IPS-20b (cell line): ENCODE results near the gene PLPPR4.
"Not testable (repeated sequence)": the region's sequence is repeated elsewhere in the genome, so short reads cannot be mapped to it uniquely, and the experiment has no call there.

ENCODE experiments used
- H3K27ac ChIP-seq: one replicate; pipeline ENCODE4 v1.5.1; 2013; ENCODE audit warnings: low read length
- H3K27me3 ChIP-seq: 2 replicates; pipeline ENCODE4 v1.6.1; 2013; ENCODE audit warnings: mild to moderate bottlenecking, low read length, inconsistent platforms; ENCODE audit not compliant: insufficient read depth
- H3K36me3 ChIP-seq: 2 replicates; pipeline ENCODE4 v1.6.1; 2013; ENCODE audit warnings: low read depth, mild to moderate bottlenecking, inconsistent platforms, low read length, moderate library complexity; ENCODE audit not compliant: insufficient read depth
- H3K4me1 ChIP-seq: 2 replicates; pipeline ENCODE4 v1.6.1; 2013; ENCODE audit warnings: mild to moderate bottlenecking, control low read depth, inconsistent platforms, low read length, moderate library complexity; ENCODE audit not compliant: insufficient read depth
- H3K4me3 ChIP-seq: 2 replicates; pipeline ENCODE4 v1.5.1; 2013; ENCODE audit warnings: mild to moderate bottlenecking, low read length, inconsistent platforms
- H3K9ac ChIP-seq: 2 replicates; pipeline ENCODE4 v1.6.1; 2013; ENCODE audit warnings: low read depth, mild to moderate bottlenecking, inconsistent platforms, low read length, moderate library complexity
- H3K9me3 ChIP-seq: 2 replicates; pipeline ENCODE4 v1.6.1; 2013; ENCODE audit warnings: mild to moderate bottlenecking, low read depth, low read length, inconsistent platforms; ENCODE audit not compliant: insufficient read depth

Gene PLPPR4

DNA sequence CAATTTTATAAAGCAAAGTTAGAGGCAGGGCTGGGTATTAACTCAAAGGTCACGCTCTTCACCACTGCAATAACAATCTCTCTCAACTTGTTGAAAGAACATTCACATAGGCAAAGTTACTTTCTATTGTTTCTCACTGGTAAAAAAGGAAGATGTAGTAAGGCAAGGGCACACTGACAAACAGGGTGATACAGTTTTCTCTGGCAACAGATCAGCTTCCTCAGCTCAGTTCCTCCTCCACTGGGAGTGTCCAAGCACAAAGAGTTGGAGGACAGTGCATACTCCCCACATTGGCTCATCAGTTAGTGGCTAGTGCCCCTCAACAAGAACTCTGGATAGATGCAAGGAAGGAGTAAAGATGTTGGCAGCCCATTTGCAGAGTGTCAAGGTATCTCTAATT, 3.7 kb downstream of the PLPPR4 start:
- Histone ChIP-seq H3K9me3 (no peaks in the 10 kb centered on the region), H3K4me1 (no peaks in the 10 kb centered on the region), H3K4me3 (no peak overlapping the region), H3K36me3 (no peaks in the 10 kb centered on the region), H3K9ac (no peak overlapping the region), H3K27me3 (peaks cover 35% of the 10 kb centered on the region), H3K27ac (no peak overlapping the region)

DNA sequence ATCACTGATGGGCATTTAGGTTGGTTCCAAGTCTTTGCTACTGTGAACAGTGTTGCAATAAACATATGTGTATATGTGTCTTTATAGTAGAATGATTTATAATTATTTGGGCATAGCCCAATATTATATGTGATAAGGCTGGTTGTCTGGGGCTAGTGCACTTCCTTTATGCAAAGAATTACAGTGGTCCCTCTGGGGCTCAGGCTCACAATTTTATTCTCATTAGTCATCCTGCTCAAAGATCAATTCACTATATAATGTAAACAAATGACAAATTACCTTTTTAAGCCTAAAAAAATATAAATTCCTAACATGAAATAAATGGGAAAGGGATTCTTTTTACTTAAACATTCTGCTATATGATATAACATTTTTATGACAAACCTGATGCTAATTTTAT, 5.0 kb downstream of the PLPPR4 start:
- no peaks in the 10 kb centered on the region for H3K9me3 ChIP-seq
- no peak overlapping the region for H3K4me3 ChIP-seq
- H3K27me3 ChIP-seq = peaks cover 22% of the 10 kb centered on the region
- H3K4me1 ChIP-seq = no peaks in the 10 kb centered on the region
- H3K36me3 ChIP-seq = no peaks in the 10 kb centered on the region
- no peak overlapping the region for H3K27ac ChIP-seq
- no peak overlapping the region for H3K9ac ChIP-seq

GRCh38 chr1:99270646-99271045, 6.4 kb downstream of the PLPPR4 start:
- peaks cover 9% of the 10 kb centered on the region for H3K27me3 ChIP-seq
- H3K36me3 ChIP-seq = no peaks in the 10 kb centered on the region
- H3K27ac ChIP-seq = no peak overlapping the region
- H3K4me3 ChIP-seq = no peak overlapping the region
- no peaks in the 10 kb centered on the region for H3K9me3 ChIP-seq
- no peak overlapping the region for H3K9ac ChIP-seq
- no peaks in the 10 kb centered on the region for H3K4me1 ChIP-seq

DNA sequence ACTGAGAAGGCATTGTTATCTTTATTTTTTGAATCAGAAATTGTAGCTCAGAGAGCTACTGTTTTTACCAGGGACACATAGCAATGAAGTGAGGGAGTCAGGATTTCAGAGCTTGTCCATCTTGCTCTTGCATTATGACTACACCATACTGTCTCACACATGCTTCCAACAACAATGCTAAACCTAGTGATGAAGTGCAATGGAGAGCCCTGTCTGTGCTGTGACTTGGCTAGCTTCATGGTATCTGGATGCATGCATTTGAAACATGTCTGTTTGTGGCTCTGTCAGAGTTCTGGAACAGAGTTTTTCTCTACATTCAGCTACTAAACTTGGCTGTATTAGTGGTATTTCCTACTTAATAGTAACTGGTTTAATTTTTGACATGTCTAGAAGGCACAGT, 7.0 kb downstream of the PLPPR4 start:
- no peak overlapping the region for H3K27ac ChIP-seq
- no peaks in the 10 kb centered on the region for H3K4me1 ChIP-seq
- no peak overlapping the region for H3K4me3 ChIP-seq
- no peaks in the 10 kb centered on the region for H3K9me3 ChIP-seq
- H3K36me3 ChIP-seq = no peaks in the 10 kb centered on the region
- no peak overlapping the region for H3K9ac ChIP-seq
- 0 out of 2 replicates have a peak, but pooled peaks cover 3% of the 10 kb centered on the region for H3K27me3 ChIP-seq

DNA sequence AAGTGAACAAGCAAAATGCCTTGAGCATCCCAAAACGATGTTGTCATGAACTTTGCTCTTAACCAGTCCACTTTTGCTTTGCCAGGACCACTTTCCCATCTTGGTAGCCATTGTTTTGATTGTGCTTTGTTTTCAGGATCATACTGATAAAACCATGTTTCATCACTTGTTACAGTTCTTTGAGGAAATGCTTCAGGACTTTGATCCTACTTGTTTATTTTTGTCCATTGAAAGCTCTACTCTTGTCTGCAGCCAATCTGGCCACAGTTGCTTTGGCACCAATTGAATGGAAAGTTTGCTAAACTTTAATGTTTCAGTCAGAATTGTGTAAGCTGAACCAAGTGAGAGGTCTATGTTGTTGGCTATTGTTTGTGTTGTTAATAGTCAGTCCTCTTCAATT, 12.8 kb downstream of the PLPPR4 start:
- no peaks in the 10 kb centered on the region for H3K4me1 ChIP-seq
- no peaks in the 10 kb centered on the region for H3K9me3 ChIP-seq
- H3K4me3 ChIP-seq = no peak overlapping the region
- no peak overlapping the region for H3K9ac ChIP-seq
- H3K27ac ChIP-seq = no peak overlapping the region
- H3K27me3 ChIP-seq = no peaks in the 10 kb centered on the region
- H3K36me3 ChIP-seq = no peaks in the 10 kb centered on the region

DNA sequence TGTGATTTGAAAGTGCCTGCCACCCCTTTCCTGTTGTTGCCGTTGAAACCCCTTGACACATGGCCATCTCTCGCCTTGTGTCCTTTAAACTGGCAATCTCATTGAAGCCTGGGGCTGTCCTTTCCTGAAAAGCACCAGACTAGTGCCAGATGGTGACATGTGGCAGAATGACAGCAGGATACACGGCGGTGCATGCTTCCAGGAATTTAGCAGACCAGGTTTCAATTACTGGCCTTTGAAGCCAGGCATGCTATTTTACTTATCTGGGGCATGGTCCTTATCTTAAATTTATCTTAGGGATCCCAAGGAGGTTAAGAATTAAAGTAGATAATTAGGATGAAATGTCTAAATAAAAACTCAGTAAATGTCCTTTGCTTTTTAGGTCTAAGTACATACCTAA, 15.2 kb downstream of the PLPPR4 start:
- Histone ChIP-seq H3K27me3 (no peaks in the 10 kb centered on the region), H3K36me3 (no peaks in the 10 kb centered on the region), H3K27ac (no peak overlapping the region), H3K9me3 (no peaks in the 10 kb centered on the region), H3K4me1 (no peaks in the 10 kb centered on the region), H3K9ac (no peak overlapping the region), H3K4me3 (no peak overlapping the region)

DNA sequence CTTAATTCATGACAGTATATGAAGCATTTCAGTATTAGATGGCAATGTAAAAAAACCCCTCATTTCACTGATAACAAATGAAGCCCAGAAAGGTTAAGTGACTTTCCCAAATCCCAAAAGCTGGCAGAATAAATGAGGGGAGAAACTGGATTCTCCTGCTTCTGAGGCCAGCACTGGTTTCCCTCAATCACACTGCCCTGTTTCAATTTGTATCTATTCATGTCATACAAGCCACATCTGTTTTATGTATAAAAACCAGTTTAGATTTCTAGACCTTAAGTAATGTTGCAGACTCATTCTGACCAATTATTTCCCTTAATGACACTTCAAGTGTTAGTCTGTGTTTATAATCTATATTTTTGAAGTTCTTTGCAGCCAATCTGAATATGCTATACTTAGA, 16.8 kb downstream of the PLPPR4 start:
- no peak overlapping the region for H3K9ac ChIP-seq
- no peak overlapping the region for H3K4me3 ChIP-seq
- H3K4me1 ChIP-seq = no peaks in the 10 kb centered on the region
- H3K27ac ChIP-seq = no peak overlapping the region
- no peaks in the 10 kb centered on the region for H3K9me3 ChIP-seq
- H3K27me3 ChIP-seq = no peaks in the 10 kb centered on the region
- H3K36me3 ChIP-seq = no peaks in the 10 kb centered on the region

DNA sequence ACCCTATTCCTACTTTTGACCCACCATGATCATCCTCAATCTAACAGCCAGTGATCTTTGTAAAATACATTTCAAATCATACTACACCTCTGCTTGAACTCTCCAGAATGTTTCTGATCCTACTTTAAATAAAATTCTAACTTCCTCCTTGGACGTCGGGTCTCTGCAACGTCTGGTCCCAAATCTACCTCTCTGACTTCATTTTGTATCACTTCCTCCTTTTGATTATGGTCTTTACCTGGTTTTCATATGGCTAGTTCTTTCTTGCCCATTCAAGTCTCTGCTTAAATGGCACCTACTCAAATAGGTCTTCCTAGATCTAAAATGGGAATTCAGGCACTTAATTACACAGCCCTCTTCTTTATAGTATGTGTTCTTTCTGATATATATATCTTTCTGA, 18.2 kb downstream of the PLPPR4 start:
- Histone ChIP-seq H3K27me3 (no peaks in the 10 kb centered on the region), H3K9me3 (no peaks in the 10 kb centered on the region), H3K36me3 (no peaks in the 10 kb centered on the region), H3K4me1 (no peaks in the 10 kb centered on the region), H3K4me3 (no peak overlapping the region), H3K27ac (no peak overlapping the region), H3K9ac (no peak overlapping the region)

DNA sequence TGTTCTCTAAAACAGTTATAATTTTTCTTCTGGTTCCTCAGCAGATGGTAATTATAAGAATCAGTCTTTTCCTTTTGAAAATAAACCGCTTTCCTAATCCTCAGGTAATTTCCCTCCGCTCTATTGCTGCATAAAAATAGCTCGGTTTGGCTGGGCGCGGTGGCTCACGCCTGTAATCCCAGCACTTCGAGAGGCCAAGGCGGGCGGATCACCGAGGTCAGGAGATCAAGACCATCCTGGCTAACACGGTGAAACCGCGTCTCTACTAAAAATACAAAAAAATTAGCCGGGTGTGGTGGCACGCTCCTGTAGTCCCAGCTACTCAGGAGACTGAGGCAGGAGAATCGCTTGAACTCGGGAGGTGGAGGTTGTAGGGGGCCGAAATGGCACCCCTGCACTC, 19.2 kb downstream of the PLPPR4 start:
- H3K27me3 ChIP-seq, H3K9ac ChIP-seq, H3K4me1 ChIP-seq, H3K36me3 ChIP-seq, H3K4me3 ChIP-seq, H3K9me3 ChIP-seq, H3K27ac ChIP-seq: not testable (repeated sequence)

DNA sequence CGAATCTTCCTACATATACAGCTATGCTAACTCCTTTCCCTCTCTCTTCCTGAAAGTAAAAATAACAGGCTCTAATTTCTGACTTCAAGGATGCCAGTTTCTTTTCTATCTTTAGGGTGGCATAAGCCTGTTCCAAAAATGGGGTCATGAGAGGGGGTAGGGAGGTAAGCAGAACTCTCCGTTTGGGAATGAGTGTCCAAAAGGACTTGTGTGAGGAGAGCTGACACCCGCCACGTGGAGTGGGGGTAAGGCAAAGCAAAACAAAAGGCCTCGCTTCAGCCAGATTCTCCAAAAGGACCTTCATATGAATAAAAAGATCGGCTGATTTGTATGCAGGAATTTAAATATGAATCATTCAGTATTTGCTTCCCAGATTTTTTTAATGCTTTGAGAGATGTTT, 28.6 kb downstream of the PLPPR4 start:
- Histone ChIP-seq H3K36me3 (no peaks in the 10 kb centered on the region), H3K27me3 (no peaks in the 10 kb centered on the region), H3K4me1 (no peaks in the 10 kb centered on the region; the same call in 1 of the 2 replicates), H3K9ac (no peak overlapping the region), H3K9me3 (peaks cover 4% of the 10 kb centered on the region; the same call in 1 of the 2 replicates), H3K27ac (no peak overlapping the region), H3K4me3 (no peak overlapping the region)

GRCh38 chr1:99297923-99298322, 33.6 kb downstream of the PLPPR4 start:
- H3K9ac ChIP-seq = no peak overlapping the region

DNA sequence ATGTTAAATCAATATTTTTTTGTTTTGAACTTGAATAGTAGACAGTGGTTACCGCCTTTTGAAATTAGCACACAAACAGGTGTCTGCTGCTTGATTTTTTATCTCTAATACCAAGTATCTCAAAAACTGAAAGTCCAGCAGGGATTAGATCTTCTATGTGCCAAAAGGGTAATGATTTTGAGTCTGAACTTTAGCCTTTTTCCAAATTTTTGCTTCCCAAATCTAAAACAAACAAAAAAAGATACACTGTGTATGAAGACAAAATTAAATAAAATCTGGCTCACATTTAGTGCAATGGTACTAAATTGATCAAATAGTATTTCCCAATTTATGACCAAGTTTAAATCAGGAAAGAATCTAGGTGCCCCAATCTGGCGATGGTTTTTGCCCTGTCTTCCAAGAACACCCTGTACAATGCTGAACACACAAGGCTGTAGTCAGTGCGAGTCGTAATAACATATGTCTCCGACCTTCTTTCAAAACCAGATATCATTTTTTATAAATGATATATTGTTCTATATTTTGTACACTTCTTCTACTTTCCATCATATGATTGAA, 40.5 kb downstream of the PLPPR4 start:
- no peaks in the 10 kb centered on the region for H3K4me1 ChIP-seq
- no peak overlapping the region for H3K4me3 ChIP-seq
- H3K9me3 ChIP-seq = no peaks in the 10 kb centered on the region
- H3K27me3 ChIP-seq = no peaks in the 10 kb centered on the region
- no peak overlapping the region for H3K9ac ChIP-seq
- no peaks in the 10 kb centered on the region for H3K36me3 ChIP-seq
- no peak overlapping the region for H3K27ac ChIP-seq

More at GRCh38 chr1:99297923-99298322, 33.6 kb downstream of the PLPPR4 start:
- Histone ChIP-seq H3K4me3 (no peak overlapping the region), H3K27ac (no peak overlapping the region), H3K36me3 (no peaks in the 10 kb centered on the region), H3K9me3 (no peaks in the 10 kb centered on the region), H3K4me1 (no peaks in the 10 kb centered on the region; the same call in 1 of the 2 replicates), H3K27me3 (no peaks in the 10 kb centered on the region)
